H9 (cell line): ENCODE data around the gene ELOF1. TPM values are rescaled to one million over a fixed set of nuclear protein-coding genes. Genes with fewer than 3 reads are reported as not detected.

Experiments used
- DNase-seq: peaks from one replicate; pipeline ENCODE4 v3.0.0-alpha.2; 2017
- H2AFZ ChIP-seq: one replicate; pipeline ENCODE4 v1.6.1; 2013; ENCODE audit warnings: mild to moderate bottlenecking, low read length, control low read depth, moderate library complexity
- H2AK5ac ChIP-seq: 2 replicates; pipeline ENCODE4 v1.6.1; 2013; ENCODE audit warnings: low read length, control low read depth, mixed read lengths; ENCODE audit not compliant: insufficient read length
- H2BK120ac ChIP-seq: one replicate; pipeline ENCODE4 v1.6.1; 2013; ENCODE audit warnings: low read depth, mild to moderate bottlenecking, low read length, control low read depth, inconsistent platforms; ENCODE audit not compliant: poor library complexity, severe bottlenecking
- H2BK12ac ChIP-seq: 2 replicates; pipeline ENCODE4 v1.6.1; 2013; ENCODE audit warnings: low read length, control low read depth, mixed read lengths, low read depth; ENCODE audit not compliant: insufficient read length
- H2BK15ac ChIP-seq: 2 replicates; pipeline ENCODE4 v1.6.1; 2013; ENCODE audit warnings: low read depth, low read length, control low read depth
- H2BK20ac ChIP-seq: one replicate; pipeline ENCODE4 v1.6.1; 2013; ENCODE audit warnings: low read depth, mild to moderate bottlenecking, low read length, control low read depth, inconsistent platforms; ENCODE audit not compliant: poor library complexity, severe bottlenecking
- H2BK5ac ChIP-seq: 2 replicates; pipeline ENCODE4 v1.6.1; 2013; ENCODE audit warnings: low read length, control low read depth, mixed read lengths; ENCODE audit not compliant: insufficient read length
- H3K14ac ChIP-seq: 2 replicates; pipeline ENCODE4 v1.6.1; 2013; ENCODE audit warnings: low read length, control low read depth; ENCODE audit not compliant: insufficient read depth
- H3K18ac ChIP-seq: 2 replicates; pipeline ENCODE4 v1.6.1; 2013; ENCODE audit warnings: low read depth, mild to moderate bottlenecking, mixed read lengths, low read length, control low read depth; ENCODE audit not compliant: insufficient read length
- H3K23ac ChIP-seq: 2 replicates; pipeline ENCODE4 v1.6.1; 2013; ENCODE audit warnings: low read length, control low read depth, mixed read lengths, low read depth; ENCODE audit not compliant: insufficient read length
- H3K23me2 ChIP-seq: 2 replicates; pipeline ENCODE4 v1.6.1; 2013; ENCODE audit warnings: low read depth, mild to moderate bottlenecking, mixed read lengths, low read length, control low read depth; ENCODE audit not compliant: insufficient read length, poor library complexity, severe bottlenecking
- H3K27ac ChIP-seq: 2 replicates; pipeline ENCODE4 v1.5.1; 2013; ENCODE audit warnings: low read length, control low read depth, mixed read lengths, low read depth; ENCODE audit not compliant: insufficient read length
- H3K27me3 ChIP-seq: 2 replicates; pipeline ENCODE4 v1.6.1; 2013; ENCODE audit warnings: low read length, control low read depth, inconsistent platforms; ENCODE audit not compliant: insufficient read depth
- H3K4ac ChIP-seq: 2 replicates; pipeline ENCODE4 v1.6.1; 2013; ENCODE audit warnings: low read depth, mild to moderate bottlenecking, control low read depth, inconsistent platforms, low read length, moderate library complexity
- H3K4me1 ChIP-seq: 2 replicates; pipeline ENCODE4 v1.6.1; 2013; ENCODE audit warnings: low read length, control low read depth, inconsistent platforms; ENCODE audit not compliant: insufficient read depth
- H3K4me2 ChIP-seq: 2 replicates; pipeline ENCODE4 v1.6.1; 2013; ENCODE audit warnings: low read length, control low read depth, mixed read lengths; ENCODE audit not compliant: insufficient read length, insufficient read depth
- H3K56ac ChIP-seq: 2 replicates; pipeline ENCODE4 v1.6.1; 2013; ENCODE audit warnings: low read depth, mild to moderate bottlenecking, mixed read lengths, low read length, control low read depth; ENCODE audit not compliant: insufficient read length
- H3K79me1 ChIP-seq: 2 replicates; pipeline ENCODE4 v1.6.1; 2013; ENCODE audit warnings: low read depth, mild to moderate bottlenecking, moderate library complexity, low read length, control low read depth, inconsistent platforms; ENCODE audit not compliant: insufficient read depth, poor library complexity, severe bottlenecking
- H3K79me2 ChIP-seq: 2 replicates; pipeline ENCODE4 v1.6.1; 2013; ENCODE audit warnings: low read length, control low read depth, inconsistent platforms; ENCODE audit not compliant: insufficient read depth
- H3K9ac ChIP-seq: 2 replicates; pipeline ENCODE4 v1.6.1; 2013; ENCODE audit warnings: low read length, control low read depth, mixed read lengths; ENCODE audit not compliant: insufficient read length; ENCODE audit errors: extremely low read depth
- H3K9me3 ChIP-seq: one replicate; pipeline ENCODE4 v1.6.1; 2013; ENCODE audit warnings: low read depth, low read length, inconsistent platforms; ENCODE audit not compliant: control insufficient read depth
- H3T11ph ChIP-seq: one replicate; pipeline ENCODE4 v1.6.1; 2013; ENCODE audit warnings: mild to moderate bottlenecking, low read length, control low read depth, inconsistent platforms
- H4K20me1 ChIP-seq: one replicate; pipeline ENCODE4 v1.6.1; 2013; ENCODE audit not compliant: control insufficient read depth, insufficient read length, insufficient read depth
- H4K5ac ChIP-seq: 2 replicates; pipeline ENCODE4 v1.6.1; 2013; ENCODE audit warnings: low read depth, mild to moderate bottlenecking, mixed read lengths, low read length, control low read depth; ENCODE audit not compliant: insufficient read length
- H4K8ac ChIP-seq: replicated peaks from 2 replicates; pipeline ENCODE4 v1.6.1; 2013; ENCODE audit warnings: low read length, control low read depth, mixed read lengths, low read depth; ENCODE audit not compliant: insufficient read length
- H4K91ac ChIP-seq: 2 replicates; pipeline ENCODE4 v1.6.1; 2013; ENCODE audit warnings: low read depth, mild to moderate bottlenecking, moderate library complexity, mixed read lengths, low read length, control low read depth; ENCODE audit not compliant: insufficient read length
- H3K27ac Mint-ChIP-seq, 3 experiments: 2 replicates in 2 of 3; 3 replicates in 1 of 3; pipeline ENCODE4 v1.8.0; 2020 to 2021; ENCODE audit warnings: mixed read lengths in 3 of 3, mild to moderate bottlenecking in 1 of 3, moderate library complexity in 1 of 3
- H3K27me3 Mint-ChIP-seq: 2 replicates; pipeline ENCODE4 v1.8.0; 2021; ENCODE audit warnings: low read depth, mild to moderate bottlenecking, moderate library complexity, mixed read lengths
- H3K36me3 Mint-ChIP-seq, 3 experiments: 2 replicates in 2 of 3; 3 replicates in 1 of 3; pipeline ENCODE4 v1.8.0; 2020 to 2021; ENCODE audit warnings: low read depth in 3 of 3, mixed read lengths in 3 of 3; ENCODE audit not compliant: insufficient read depth in 1 of 3
- H3K4me1 Mint-ChIP-seq, 2 experiments: 2 replicates each; pipeline ENCODE4 v1.8.0; 2020; ENCODE audit warnings: mixed read lengths in 2 of 2
- H3K4me3 Mint-ChIP-seq, 2 experiments: 2 replicates in 1 of 2; 3 replicates in 1 of 2; pipeline ENCODE4 v1.8.0; 2020 to 2021; ENCODE audit warnings: mild to moderate bottlenecking in 2 of 2, mixed read lengths in 2 of 2, moderate library complexity in 1 of 2
- H3K9me3 Mint-ChIP-seq, 2 experiments: 2 replicates in 1 of 2; 3 replicates in 1 of 2; pipeline ENCODE4 v1.8.0; 2020; ENCODE audit warnings: mild to moderate bottlenecking in 2 of 2, mixed read lengths in 2 of 2, moderate library complexity in 1 of 2
- CTCF ChIP-seq: fragments of 200-600 bp; sonication (generic); conservative IDR thresholded peaks from 3 replicates; pipeline ENCODE4 v1.8.0; 2021; ENCODE audit warnings: antibody characterized with exemption, mild to moderate bottlenecking
- WGBS: extraction: QIAGEN DNeasy Blood & Tissue Kit; methylation state at CpG from one replicate; pipeline ENCODE4 v1.1.7; 2013; ENCODE audit warnings: missing lambda C conversion rate, low lambda C conversion rate, mixed read lengths; ENCODE audit not compliant: insufficient read length; ENCODE audit errors: extremely low coverage; 5-methylcytosine and 5-hydroxymethylcytosine counted together
- total RNA-seq: library from RNA; stranded (reverse); gene quantifications from 2 replicates; pipeline ENCODE4 v1.2.1, GENCODE V29; 2021

Gene ELOF1
- total RNA-seq, 1 experiment from 2014 or later, result 84.9 TPM

GRCh38 chr19:11519138-11519537 lies 39.9 kb downstream of the ELOF1 start:
- Histone ChIP-seq H3K9ac (no peak overlapping the region), H2AK5ac (no peak overlapping the region), H3K23me2 (no peaks in the 10 kb centered on the region), H4K20me1 (no peaks in the 10 kb centered on the region), H3K4ac (no peak overlapping the region), H2AFZ (no peak overlapping the region), H3K79me1 (no peaks in the 10 kb centered on the region), H4K8ac (no peak overlapping the region), H3K14ac (no peak overlapping the region), H3K56ac (no peak overlapping the region), H3K79me2 (0 out of 2 replicates have a peak, but pooled peaks cover 2% of the 10 kb centered on the region), H2BK5ac (no peak overlapping the region), H3K9me3 (no peaks in the 10 kb centered on the region), H3K27ac (no peak overlapping the region), H3K4me1 (no peaks in the 10 kb centered on the region), H3K4me2 (no peak overlapping the region), H4K5ac (no peak overlapping the region), H2BK120ac (no peak overlapping the region), H4K91ac (no peak overlapping the region), H2BK12ac (no peak overlapping the region), H2BK15ac (no peak overlapping the region), H3T11ph (no peak overlapping the region), H2BK20ac (no peak overlapping the region), H3K18ac (no peak overlapping the region), H3K23ac (no peak overlapping the region), H3K27me3 (no peaks in the 10 kb centered on the region)
- Mint-ChIP-seq H3K36me3 (peaks cover 7 to 13% (median 9%) of the 10 kb centered on the region in 3 experiments; a peak in 6 of 7 replicates), H3K9me3 (no peaks in the 10 kb centered on the region), H3K4me1 (no peaks in the 10 kb centered on the region), H3K4me3 (no peak overlapping the region), H3K27me3 (no peaks in the 10 kb centered on the region), H3K27ac (peak overlapping the region in 1 of 3 experiments; percentile 72; a peak in 1 of 7 replicates)
- DNase-seq, result no peak
- no CpG with 5 or more reads among the region's 9 CpGs for WGBS
- no peak for TF ChIP-seq CTCF
